GM12878 (cell line): ENCODE measurements around the gene PHYKPL. TPM values are rescaled to one million over a fixed set of nuclear protein-coding genes. Genes with fewer than 3 reads are reported as not detected.

Experiments used
- ATAC-seq: fragments of 200-7000 bp; cut with Tn5 transposase; 3 replicates; pipeline ENCODE4 v1.9.1; 2020; ENCODE audit warnings: mild to moderate bottlenecking, moderate library complexity
- BruUV-seq: library from RNA; stranded (reverse); fragments of 400-500 nt; replicated peaks from 2 replicates; lab custom pipeline; 2021; lab: Mats Ljungman, UMichigan
- CTCF ChIA-PET: fragments of 300-600 bp; sonication (Branson Sonifier 250); formaldehyde crosslinking; extraction: SDS; loops from one replicate; lab custom pipeline; 2021; ENCODE audit warnings: inconsistent platforms; lab: Yijun Ruan, JAX
- POLR2A ChIA-PET: fragments of 350-600 bp; formaldehyde crosslinking; extraction: SDS; loops from one replicate; lab custom pipeline; 2021; ENCODE audit warnings: inconsistent platforms; lab: Charles Lee
- RAD21 ChIA-PET: fragments of 300-600 bp; sonication (Branson Sonifier 250); formaldehyde crosslinking; loops from one replicate; lab custom pipeline; 2023; ENCODE audit warnings: antibody characterized with exemption; ENCODE audit not compliant: unreplicated experiment; lab: Charles Lee
- SMC1A ChIA-PET: fragments of 300-600 bp; sonication (Branson Sonifier 250); formaldehyde crosslinking; loops from one replicate; lab custom pipeline; 2023; ENCODE audit not compliant: unreplicated experiment, uncharacterized antibody; lab: Charles Lee
- DNase-seq: peaks from one replicate; pipeline ENCODE4 v3.0.0-alpha.2; 2011; ENCODE audit warnings: low read depth, low spot score
- FAIRE-seq: peaks from 3 replicates; lab custom pipeline; 2011; peaks lifted over from hg19 to GRCh38; lab: Jason Lieb, UNC
- H2AFZ ChIP-seq: 2 replicates; pipeline ENCODE4 v1.6.0; 2011; ENCODE audit warnings: low read depth, low read length, control low read depth; ENCODE audit not compliant: control insufficient read depth
- H3K27ac ChIP-seq: 2 replicates; pipeline ENCODE4 v1.5.1; 2011; ENCODE audit warnings: control low read depth; ENCODE audit not compliant: control insufficient read depth, insufficient read depth
- H3K27me3 ChIP-seq, 2 experiments: replicated peaks in 1 of 2; 2 replicates each; pipeline versions ENCODE4 v1.6.0 to v1.6.1; 2011; ENCODE audit warnings: low read length in 1 of 2; ENCODE audit not compliant: control insufficient read depth in 2 of 2, insufficient read depth in 2 of 2
- H3K36me3 ChIP-seq, 2 experiments: 2 replicates each; pipeline ENCODE4 v1.5.1; 2011; ENCODE audit warnings: low read length in 1 of 2; ENCODE audit not compliant: control insufficient read depth in 2 of 2, insufficient read depth in 2 of 2
- H3K4me1 ChIP-seq: 2 replicates; pipeline ENCODE4 v1.6.1; 2011; ENCODE audit warnings: mild to moderate bottlenecking, low read length, moderate library complexity, mixed read lengths; ENCODE audit not compliant: control insufficient read depth, insufficient read depth
- H3K4me2 ChIP-seq: 2 replicates; pipeline ENCODE4 v1.6.0; 2011; ENCODE audit warnings: control low read depth; ENCODE audit not compliant: control insufficient read depth, insufficient read depth
- H3K4me3 ChIP-seq: fragments of 200-600 bp; sonication (generic); 2 replicates; pipeline ENCODE4 v1.5.1; 2016
- H3K79me2 ChIP-seq: 2 replicates; pipeline ENCODE4 v1.6.0; 2011; ENCODE audit warnings: low read length; ENCODE audit not compliant: control insufficient read depth, insufficient read depth
- H3K9ac ChIP-seq: 2 replicates; pipeline ENCODE4 v1.8.0; 2011; ENCODE audit warnings: low read length, control low read depth, mixed read lengths; ENCODE audit not compliant: control insufficient read depth, insufficient read depth
- H3K9me3 ChIP-seq: replicated peaks from 3 replicates; pipeline ENCODE4 v1.5.1; 2011; ENCODE audit warnings: mild to moderate bottlenecking, low read length; ENCODE audit not compliant: control insufficient read depth, insufficient read depth
- H4K20me1 ChIP-seq: 2 replicates; pipeline ENCODE4 v1.6.0; 2011; ENCODE audit not compliant: control insufficient read depth, insufficient read depth
- BRCA1 ChIP-seq: IDR thresholded peaks from 2 replicates; pipeline ENCODE4 v1.6.1; 2011; ENCODE audit warnings: low read depth, low read length, improper control_type of control experiment
- CHD4 ChIP-seq: fragments of 200-600 bp; sonication (generic); IDR thresholded peaks from 2 replicates; pipeline ENCODE4 v1.6.1; 2016; ENCODE audit warnings: mild to moderate bottlenecking
- FOXK2 ChIP-seq: fragments of 450-650 bp; IDR thresholded peaks from 2 replicates; pipeline ENCODE4 v1.6.1; 2017; ENCODE audit warnings: mild to moderate bottlenecking, moderate library complexity
- FOXM1 ChIP-seq: IDR thresholded peaks from 2 replicates; pipeline ENCODE4 v1.6.1; 2012; ENCODE audit warnings: low read depth, mild to moderate bottlenecking, inconsistent platforms, low read length, moderate library complexity
- HCFC1 ChIP-seq: fragments of 150-350 bp; IDR thresholded peaks from 2 replicates; pipeline ENCODE4 v1.6.1; 2014; ENCODE audit warnings: low read length
- KAT2A ChIP-seq: conservative IDR thresholded peaks from 2 replicates; pipeline ENCODE4 v1.6.1; 2011; ENCODE audit warnings: low read depth, low read length; ENCODE audit not compliant: control insufficient read depth
- MEF2A ChIP-seq: IDR thresholded peaks from 2 replicates; pipeline ENCODE4 v1.6.1; 2011; ENCODE audit warnings: low read depth, mild to moderate bottlenecking, low read length, moderate library complexity; ENCODE audit not compliant: insufficient read depth
- MTA2 ChIP-seq: fragments of 450-650 bp; IDR thresholded peaks from 2 replicates; pipeline ENCODE4 v1.6.1; 2016; ENCODE audit warnings: low read depth, mild to moderate bottlenecking, moderate library complexity
- MXI1 ChIP-seq: fragments of 150-350 bp; IDR thresholded peaks from 2 replicates; pipeline ENCODE4 v1.6.1; 2011; ENCODE audit warnings: low read depth, mild to moderate bottlenecking, inconsistent platforms, low read length, improper control_type of control experiment
- POLR2AphosphoS5 ChIP-seq: IDR thresholded peaks from 2 replicates; pipeline ENCODE4 v1.6.1; 2011; ENCODE audit warnings: mild to moderate bottlenecking, low read length, inconsistent platforms
- SUPT20H ChIP-seq: IDR thresholded peaks from 2 replicates; pipeline ENCODE4 v1.6.1; 2011; ENCODE audit warnings: low read depth, mild to moderate bottlenecking, low read length, moderate library complexity, borderline replicate concordance; ENCODE audit not compliant: control insufficient read depth
- TAF1 ChIP-seq: IDR thresholded peaks from 2 replicates; pipeline ENCODE4 v1.6.1; 2011; ENCODE audit warnings: mild to moderate bottlenecking, low read depth, low read length, borderline replicate concordance
- WGBS: methylation state at CpG from one replicate; pipeline ENCODE4 v1.1.6; 2016; ENCODE audit warnings: low lambda C conversion rate; ENCODE audit not compliant: insufficient replicate concordance, insufficient coverage; ENCODE audit errors: missing lambda C conversion rate; 5-methylcytosine and 5-hydroxymethylcytosine counted together
- in situ Hi-C: fragments of 300-500 bp; cut with MboI; formaldehyde crosslinking; loops from 9 replicates; pipeline ENCODE4 v1.14.3; 2018; ENCODE audit warnings: mixed read lengths
- intact Hi-C: fragments of 100-400 bp; cut with micrococcal nuclease; formaldehyde crosslinking; loops from one replicate; pipeline ENCODE4 v1.14.2; 2022; ENCODE audit not compliant: unreplicated experiment
- polyA plus RNA-seq, 11 experiments: library from polyadenylated mRNA; depleted of rRNA in 4 of 11; unstranded in 6 of 11; stranded (reverse) in 5 of 11; fragments of >200 nt; fragmentation: Nextera tagmentation in 4 of 11; fragmentation: Illumina TruSeq in 1 of 11; extraction: Ambion mirVana in 4 of 11; extraction: Trizol in 1 of 11; gene quantifications; 1 replicate in 1 of 11; 2 replicates in 10 of 11; pipeline versions ENCODE4 v1.2.1 to v1.2.3, GENCODE V29; 2011 to 2016; ENCODE audit warnings: inconsistent platforms in 2 of 11, missing spikeins in 2 of 11, low read depth in 1 of 11
- total RNA-seq, 4 experiments: library from RNA; depleted of rRNA in 3 of 4; stranded (reverse); fragments of >200 nt in 3 of 4; fragmentation: Illumina TruSeq in 1 of 4; extraction: Trizol in 1 of 4; gene quantifications; 2 replicates each; pipeline versions ENCODE4 v1.2.1 to v1.2.3, GENCODE V29; 2013 to 2021
- TF ChIP-seq, protein P1 (sequence below): IDR thresholded peaks from 2 replicates; pipeline ENCODE4 v1.6.1; 2012; ENCODE audit warnings: low read length, inconsistent platforms

PHYKPL gene
- total and polyA plus RNA-seq, 10 of the 15 experiments (the other 5 are each of a cell fraction or from before 2014, with no cell fraction given): 4.5 to 53.9 (median 25.6) TPM

GRCh38 chr5:178241231-178241663 lies 8.6 kb upstream of the PHYKPL start:
- intact Hi-C loops (no loop called here), in situ Hi-C loops (no loop called here)
- no peak overlapping the region for H3K9ac ChIP-seq
- no peaks in the 10 kb centered on the region for H3K79me2 ChIP-seq
- peak overlapping the region; percentile 46; the same call in 1 of the 2 replicates for H3K4me2 ChIP-seq
- no peaks in the 10 kb centered on the region for H3K9me3 ChIP-seq
- no peak; the same call in 2 of the 3 replicates for ATAC-seq
- no peak for TF ChIP-seq TAF1
- TF ChIP-seq SUPT20H: no peak
- no peak for TF ChIP-seq CHD4
- no peak for TF ChIP-seq MXI1
- no peak for TF ChIP-seq KAT2A
- no peak for TF ChIP-seq MEF2A
- TF ChIP-seq POLR2AphosphoS5: no peak
- no peak for TF ChIP-seq MTA2
- no peak for TF ChIP-seq HCFC1
- TF ChIP-seq, protein P1, sequence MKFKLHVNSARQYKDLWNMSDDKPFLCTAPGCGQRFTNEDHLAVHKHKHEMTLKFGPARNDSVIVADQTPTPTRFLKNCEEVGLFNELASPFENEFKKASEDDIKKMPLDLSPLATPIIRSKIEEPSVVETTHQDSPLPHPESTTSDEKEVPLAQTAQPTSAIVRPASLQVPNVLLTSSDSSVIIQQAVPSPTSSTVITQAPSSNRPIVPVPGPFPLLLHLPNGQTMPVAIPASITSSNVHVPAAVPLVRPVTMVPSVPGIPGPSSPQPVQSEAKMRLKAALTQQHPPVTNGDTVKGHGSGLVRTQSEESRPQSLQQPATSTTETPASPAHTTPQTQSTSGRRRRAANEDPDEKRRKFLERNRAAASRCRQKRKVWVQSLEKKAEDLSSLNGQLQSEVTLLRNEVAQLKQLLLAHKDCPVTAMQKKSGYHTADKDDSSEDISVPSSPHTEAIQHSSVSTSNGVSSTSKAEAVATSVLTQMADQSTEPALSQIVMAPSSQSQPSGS: no peak
- no peak for TF ChIP-seq BRCA1
- TF ChIP-seq FOXM1: no peak
- no peak for TF ChIP-seq FOXK2
- no peaks in the 10 kb centered on the region for H3K36me3 ChIP-seq
- DNase-seq: no peak
- peaks cover 47% of the 10 kb centered on the region for H3K4me1 ChIP-seq
- no TSS peak for BruUV-seq
- H3K27ac ChIP-seq: peak overlapping the region; percentile 7; the same call in 1 of the 2 replicates
- POLR2A ChIA-PET: no interaction called here
- 0 out of 2 replicates have a peak overlapping the region, but pooled peaks have one; percentile 13 for H3K4me3 ChIP-seq
- RAD21 ChIA-PET: no interaction called here
- H4K20me1 ChIP-seq: no peaks in the 10 kb centered on the region
- no peaks in the 10 kb centered on the region for H3K27me3 ChIP-seq
- SMC1A ChIA-PET: no interaction called here
- peak overlapping the region; percentile 42; the same call in 1 of the 2 replicates for H2AFZ ChIP-seq
- FAIRE-seq: no peak
- 31% methylated on average over 8 of the region's 8 CpGs for WGBS
- CTCF ChIA-PET: no interaction called here
